HUDEP-2 (cell line): ENCODE measurements around the gene PODXL2.
A peak's percentile ranks its signal among the peaks of the same experiment; 100 is the strongest.

Experiments used
- DNase-seq, 76 experiments: peaks; one replicate each; lab custom pipeline; 2025; ENCODE audit not compliant: unreplicated experiment in 76 of 76; lab: John Stamatoyannopoulos, UW

Gene PODXL2

GRCh38 chr3:127685708-127686511 lies 56.9 kb downstream of the PODXL2 start:
- DNase-seq: no peak

- no peak for DNase-seq
Observed at GRCh38 chr3:127686512-127686894, 57.5 kb downstream of the PODXL2 start.

GRCh38 chr3:127687228-127687737 lies 58.3 kb downstream of the PODXL2 start:
- DNase-seq: no peak

- DNase-seq: no peak
Observed at GRCh38 chr3:127688022-127688415, 59.0 kb downstream of the PODXL2 start.

GRCh38 chr3:127688416-127689265 lies 59.7 kb downstream of the PODXL2 start:
- DNase-seq: no peak

GRCh38 chr3:127689266-127689860 lies 60.4 kb downstream of the PODXL2 start:
- DNase-seq: no peak

GRCh38 chr3:127690106-127690505 lies 61.1 kb downstream of the PODXL2 start:
- DNase-seq: no peak

GRCh38 chr3:127690823-127691452 lies 62.0 kb downstream of the PODXL2 start:
- DNase-seq: peak in 43 of 76 experiments; percentile 1 to 57 (median 21)

- no peak for DNase-seq
Observed at GRCh38 chr3:127691489-127691888, 62.5 kb downstream of the PODXL2 start.

- DNase-seq: no peak
Observed at GRCh38 chr3:127691974-127692373, 63.0 kb downstream of the PODXL2 start.

GRCh38 chr3:127692501-127693335 lies 63.7 kb downstream of the PODXL2 start:
- no peak for DNase-seq

- no peak for DNase-seq
Observed at GRCh38 chr3:127693336-127693843, 64.4 kb downstream of the PODXL2 start.

GRCh38 chr3:127694467-127695215 lies 65.7 kb downstream of the PODXL2 start:
- peak in 55 of 76 experiments; percentile 6 to 68 (median 35) for DNase-seq

- peak in 63 of 76 experiments; percentile 4 to 70 (median 37) for DNase-seq
Observed at GRCh38 chr3:127697551-127698240, 68.7 kb downstream of the PODXL2 start.

- no peak for DNase-seq
Observed at GRCh38 chr3:127698286-127698685, 69.3 kb downstream of the PODXL2 start.

GRCh38 chr3:127698691-127699415 lies 69.9 kb downstream of the PODXL2 start:
- DNase-seq: no peak

GRCh38 chr3:127699416-127700300 lies 70.7 kb downstream of the PODXL2 start:
- no peak for DNase-seq
